Esophagus squamous epithelium (tissue), 4 donors: ENCODE measurements around the gene KRCC1.

Experiments
- POLR2A ChIP-seq, 4 donors: fragments of 450-650 bp; IDR thresholded peaks; one replicate each; pipeline ENCODE4 v1.6.1; 2017; ENCODE audit warnings: antibody characterized with exemption in 4 of 4, mild to moderate bottlenecking in 4 of 4, moderate library complexity in 3 of 4
- TF ChIP-seq, protein P1 (sequence below), 6 experiments: fragments of 450-650 bp in 4 of 6; fragments of 200-600 bp in 2 of 6; sonication (generic) in 2 of 6; IDR thresholded peaks; one replicate each; pipeline ENCODE4 v1.5.1; 2016 to 2019; ENCODE audit warnings: antibody characterized with exemption in 6 of 6, mild to moderate bottlenecking in 4 of 6, moderate library complexity in 4 of 6

DNA sequence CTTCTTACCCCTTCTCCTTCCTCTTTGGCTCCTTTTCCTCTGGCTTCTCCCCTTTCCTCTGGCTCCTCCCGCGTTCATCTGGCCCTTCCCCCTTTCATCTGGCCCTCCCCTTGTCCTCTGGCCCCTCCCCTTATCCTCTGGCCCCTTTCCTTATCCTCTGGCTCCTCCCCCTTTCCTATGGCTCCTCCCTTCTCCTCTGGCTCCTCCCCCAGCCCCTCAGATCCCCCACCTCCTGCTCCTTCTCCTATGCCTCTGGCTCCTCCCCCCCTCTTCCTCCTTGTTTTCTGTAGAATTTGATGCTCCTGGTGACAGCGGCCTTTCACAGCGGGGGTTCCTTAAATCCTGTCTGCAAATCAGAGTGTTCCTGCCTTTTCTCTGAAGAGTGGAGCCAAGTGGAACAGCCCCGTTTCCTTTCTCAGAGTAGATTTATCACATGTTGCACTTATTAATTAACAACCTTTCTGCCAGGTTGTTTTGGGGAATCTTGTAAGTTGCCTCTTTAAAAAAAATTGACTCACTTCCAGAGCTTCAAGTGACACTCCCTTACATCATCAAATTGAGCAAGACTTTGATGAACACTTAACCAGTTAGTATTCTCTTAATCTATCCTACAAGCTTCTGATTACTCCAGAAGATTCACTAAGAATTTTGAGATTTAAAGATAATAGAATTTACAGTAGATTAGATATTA, 44.4 kb upstream of the KRCC1 start:
- TF ChIP-seq, protein P1, sequence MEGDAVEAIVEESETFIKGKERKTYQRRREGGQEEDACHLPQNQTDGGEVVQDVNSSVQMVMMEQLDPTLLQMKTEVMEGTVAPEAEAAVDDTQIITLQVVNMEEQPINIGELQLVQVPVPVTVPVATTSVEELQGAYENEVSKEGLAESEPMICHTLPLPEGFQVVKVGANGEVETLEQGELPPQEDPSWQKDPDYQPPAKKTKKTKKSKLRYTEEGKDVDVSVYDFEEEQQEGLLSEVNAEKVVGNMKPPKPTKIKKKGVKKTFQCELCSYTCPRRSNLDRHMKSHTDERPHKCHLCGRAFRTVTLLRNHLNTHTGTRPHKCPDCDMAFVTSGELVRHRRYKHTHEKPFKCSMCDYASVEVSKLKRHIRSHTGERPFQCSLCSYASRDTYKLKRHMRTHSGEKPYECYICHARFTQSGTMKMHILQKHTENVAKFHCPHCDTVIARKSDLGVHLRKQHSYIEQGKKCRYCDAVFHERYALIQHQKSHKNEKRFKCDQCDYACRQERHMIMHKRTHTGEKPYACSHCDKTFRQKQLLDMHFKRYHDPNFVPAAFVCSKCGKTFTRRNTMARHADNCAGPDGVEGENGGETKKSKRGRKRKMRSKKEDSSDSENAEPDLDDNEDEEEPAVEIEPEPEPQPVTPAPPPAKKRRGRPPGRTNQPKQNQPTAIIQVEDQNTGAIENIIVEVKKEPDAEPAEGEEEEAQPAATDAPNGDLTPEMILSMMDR (IDR thresholded peaks at IDR 0.05) = no peak
- no peak for TF ChIP-seq POLR2A (IDR thresholded peaks at IDR 0.05)
